ENCODE measurements around the gene SLC9A8. TPM values are rescaled to one million over a fixed set of nuclear protein-coding genes. Genes with fewer than 3 reads are reported as not detected.
A peak's percentile ranks its signal among the peaks of the same experiment; 100 is the strongest.

Gene SLC9A8
- total RNA-seq, 4 donors from 2014 or later, result 8.2 to 17.3 (median 12.1) TPM

GRCh38 chr20:49907405-49908257 lies 95.0 kb downstream of the SLC9A8 start:
- Histone ChIP-seq H3K9me3 (no peaks in the 10 kb centered on the region), H3K4me3 (no peak overlapping the region), H3K4me1 (peaks cover 0 to 36% (median 7%) of the 10 kb centered on the region in 4 donors), H3K27ac (no peak overlapping the region), H3K27me3 (no peaks in the 10 kb centered on the region), H3K36me3 (peaks cover 0 to 72% (median 0%) of the 10 kb centered on the region in 3 donors)
- DNase-seq (ENCODE audit: low spot score in 2 of 2), result no peak
- TF ChIP-seq EP300 (IDR thresholded peaks at IDR 0.05), result no peak
- TF ChIP-seq CTCF (IDR thresholded peaks at IDR 0.05), result no peak
- no peak for TF ChIP-seq POLR2A (IDR thresholded peaks at IDR 0.05)
- WGBS, 2 donors, result 92% methylated on average over 19 of the region's 19 CpGs

- H3K27ac ChIP-seq, result no peak overlapping the region
- H3K4me3 ChIP-seq, result no peak overlapping the region
- TF ChIP-seq CTCF (IDR thresholded peaks at IDR 0.05) (no peak), EP300 (IDR thresholded peaks at IDR 0.05) (no peak), POLR2A (IDR thresholded peaks at IDR 0.05) (no peak)
- H3K9me3 ChIP-seq, result no peaks in the 10 kb centered on the region
- peaks cover 0 to 41% (median 13%) of the 10 kb centered on the region in 4 donors for H3K4me1 ChIP-seq
- no peak for DNase-seq (ENCODE audit: low spot score in 2 of 2)
- 93% methylated on average over 11 of the region's 11 CpGs for WGBS, 2 donors
- peaks cover 0 to 67% (median 0%) of the 10 kb centered on the region in 3 donors for H3K36me3 ChIP-seq
- H3K27me3 ChIP-seq, result no peaks in the 10 kb centered on the region
These were observed 95.6 kb downstream of the SLC9A8 start for GRCh38 chr20:49908258-49908565.

GRCh38 chr20:49909499-49910339 lies 97.1 kb downstream of the SLC9A8 start:
- Histone ChIP-seq H3K9me3 (no peaks in the 10 kb centered on the region), H3K27me3 (no peaks in the 10 kb centered on the region), H3K4me3 (no peak overlapping the region), H3K4me1 (peaks cover 0 to 57% (median 27%) of the 10 kb centered on the region in 4 donors), H3K36me3 (peaks cover 0 to 53% (median 0%) of the 10 kb centered on the region in 3 donors), H3K27ac (peak overlapping the region in 3 of 4 donors; percentile 47 to 71 (median 67))
- 58 to 59% methylated on average over 26 of the region's 28 CpGs for WGBS, 2 donors
- no peak for DNase-seq (ENCODE audit: low spot score in 2 of 2)
- no peak for TF ChIP-seq EP300 (IDR thresholded peaks at IDR 0.05)
- TF ChIP-seq POLR2A (IDR thresholded peaks at IDR 0.05), result no peak
- peak in 3 of 5 experiments; percentile 8 to 21 (median 16) for TF ChIP-seq CTCF (IDR thresholded peaks at IDR 0.05)

- Histone ChIP-seq H3K27ac (peak overlapping the region in 3 of 4 donors; percentile 47 to 71 (median 67)), H3K4me1 (peaks cover 0 to 57% (median 27%) of the 10 kb centered on the region in 4 donors), H3K4me3 (no peak overlapping the region), H3K36me3 (peaks cover 0 to 47% (median 0%) of the 10 kb centered on the region in 3 donors), H3K27me3 (no peaks in the 10 kb centered on the region), H3K9me3 (no peaks in the 10 kb centered on the region)
- DNase-seq (ENCODE audit: low spot score in 2 of 2), result no peak
- TF ChIP-seq EP300 (IDR thresholded peaks at IDR 0.05), result no peak
- no peak for TF ChIP-seq CTCF (IDR thresholded peaks at IDR 0.05)
- WGBS, 2 donors, result 58 to 79% methylated on average over 4 of the region's 4 CpGs
These were observed 97.7 kb downstream of the SLC9A8 start for GRCh38 chr20:49910340-49910706.

Measured in tibial nerve (tissue), 4 donors.